Superior temporal gyrus (tissue), 1 donor: ENCODE measurements around the gene UNC50.

Source experiments
- DNase-seq: peaks from one replicate; pipeline ENCODE4 v3.0.0-alpha.2; 2016; ENCODE audit errors: extremely low spot score

UNC50 gene

GRCh38 chr2:98608116-98608961 is at the start of gene UNC50, which contains the start of gene COA5:
Gene UNC50 (plus strand): TSS chr2:98608589. CDS start chr2:98609760, 1,171 bp downstream.
Gene COA5 (minus strand): TSS chr2:98608512. CDS start chr2:98608405, 107 bp downstream.
- peak; percentile 89 for DNase-seq

GRCh38 chr2:98558852-98559530 is 49.4 kb upstream of the UNC50 start:
- DNase-seq = no peak

- no peak for DNase-seq
Measured at GRCh38 chr2:98559581-98559980, 48.8 kb upstream of the UNC50 start.

GRCh38 chr2:98560256-98560771 is 48.1 kb upstream of the UNC50 start:
- peak; percentile 57 for DNase-seq

GRCh38 chr2:98561018-98561417 is 47.4 kb upstream of the UNC50 start:
- DNase-seq = no peak

- DNase-seq = no peak
Measured at GRCh38 chr2:98561902-98562695, 46.3 kb upstream of the UNC50 start.

GRCh38 chr2:98563394-98563793 is 45.0 kb upstream of the UNC50 start:
- DNase-seq = no peak

- DNase-seq = no peak
Measured at GRCh38 chr2:98564541-98565132, 43.8 kb upstream of the UNC50 start.

- no peak for DNase-seq
Measured at GRCh38 chr2:98565286-98565860, 43.0 kb upstream of the UNC50 start.

GRCh38 chr2:98565941-98566340 is 42.4 kb upstream of the UNC50 start:
- DNase-seq = no peak

- DNase-seq = no peak
Measured at GRCh38 chr2:98568161-98568956, 40.0 kb upstream of the UNC50 start.

- DNase-seq = no peak
Measured at GRCh38 chr2:98569197-98569793, 39.1 kb upstream of the UNC50 start.

- no peak for DNase-seq
Measured at GRCh38 chr2:98569915-98570314, 38.5 kb upstream of the UNC50 start.

- no peak for DNase-seq
Measured at GRCh38 chr2:98570356-98570755, 38.0 kb upstream of the UNC50 start.

- DNase-seq = no peak
Measured at GRCh38 chr2:98571121-98571701, 37.2 kb upstream of the UNC50 start.

GRCh38 chr2:98571796-98572195 is 36.6 kb upstream of the UNC50 start:
- DNase-seq = no peak

- DNase-seq = no peak
Measured at GRCh38 chr2:98572211-98572610, 36.2 kb upstream of the UNC50 start.

GRCh38 chr2:98572676-98573075 is 35.7 kb upstream of the UNC50 start:
- peak; percentile 18 for DNase-seq

- DNase-seq = no peak
Measured at GRCh38 chr2:98573426-98573825, 35.0 kb upstream of the UNC50 start.
